Epithelial cell of proximal tubule (primary cell): ENCODE results near the gene ROPN1L. TPM values are rescaled to one million over a fixed set of nuclear protein-coding genes. Genes with fewer than 3 reads are reported as not detected.

Experiments
- DNase-seq: peaks from one replicate; pipeline ENCODE4 v3.0.0-alpha.2; 2011; ENCODE audit warnings: low read depth
- H3K4me3 ChIP-seq: 2 replicates; pipeline ENCODE4 v1.5.1; 2011; ENCODE audit warnings: low read depth, mild to moderate bottlenecking, low read length
- total RNA-seq: library from RNA; depleted of rRNA; stranded (reverse); fragments of >200 nt; gene quantifications from 2 replicates; pipeline ENCODE4 v1.2.3, GENCODE V29; 2015
- TF ChIP-seq, protein P1 (sequence below): conservative IDR thresholded peaks from 2 replicates; pipeline ENCODE4 v1.5.1; 2012; ENCODE audit warnings: low read depth, mild to moderate bottlenecking, low read length

The ROPN1L gene
- total RNA-seq, 1 donor from 2014 or later: not detected

DNA sequence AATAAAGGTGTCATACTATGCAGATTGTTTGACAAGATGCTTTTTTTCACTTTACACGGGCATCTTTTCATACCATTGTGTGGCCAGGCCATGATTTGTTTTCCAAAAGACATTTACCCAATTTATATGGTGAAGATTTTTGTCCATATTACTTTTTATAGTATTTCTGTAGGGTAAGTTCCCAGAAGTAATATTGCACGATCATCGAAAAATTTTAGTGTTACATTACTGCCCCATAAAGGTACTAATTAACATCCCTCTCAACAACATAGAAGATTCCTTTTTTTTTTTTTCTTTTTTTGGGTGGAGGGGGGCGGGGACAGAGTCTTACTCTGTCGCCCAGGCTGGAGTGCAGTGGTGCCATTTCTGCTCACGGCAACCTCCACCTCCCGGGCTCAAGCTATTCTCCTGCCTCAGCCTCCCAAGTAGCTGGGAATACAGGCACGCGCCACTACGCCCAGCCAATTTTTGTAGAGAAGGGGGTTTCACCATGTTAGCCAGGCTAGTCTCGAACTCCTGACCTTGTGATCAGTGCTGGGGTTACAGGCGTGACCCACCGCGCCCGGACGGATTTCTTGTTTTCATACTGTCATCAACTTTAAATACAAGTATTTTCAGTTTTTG, 1.2 kb upstream of the ROPN1L start:
- TF ChIP-seq, protein P1, sequence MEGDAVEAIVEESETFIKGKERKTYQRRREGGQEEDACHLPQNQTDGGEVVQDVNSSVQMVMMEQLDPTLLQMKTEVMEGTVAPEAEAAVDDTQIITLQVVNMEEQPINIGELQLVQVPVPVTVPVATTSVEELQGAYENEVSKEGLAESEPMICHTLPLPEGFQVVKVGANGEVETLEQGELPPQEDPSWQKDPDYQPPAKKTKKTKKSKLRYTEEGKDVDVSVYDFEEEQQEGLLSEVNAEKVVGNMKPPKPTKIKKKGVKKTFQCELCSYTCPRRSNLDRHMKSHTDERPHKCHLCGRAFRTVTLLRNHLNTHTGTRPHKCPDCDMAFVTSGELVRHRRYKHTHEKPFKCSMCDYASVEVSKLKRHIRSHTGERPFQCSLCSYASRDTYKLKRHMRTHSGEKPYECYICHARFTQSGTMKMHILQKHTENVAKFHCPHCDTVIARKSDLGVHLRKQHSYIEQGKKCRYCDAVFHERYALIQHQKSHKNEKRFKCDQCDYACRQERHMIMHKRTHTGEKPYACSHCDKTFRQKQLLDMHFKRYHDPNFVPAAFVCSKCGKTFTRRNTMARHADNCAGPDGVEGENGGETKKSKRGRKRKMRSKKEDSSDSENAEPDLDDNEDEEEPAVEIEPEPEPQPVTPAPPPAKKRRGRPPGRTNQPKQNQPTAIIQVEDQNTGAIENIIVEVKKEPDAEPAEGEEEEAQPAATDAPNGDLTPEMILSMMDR: no peak
- DNase-seq: no peak
- H3K4me3 ChIP-seq: peak overlapping the region; percentile 59

DNA sequence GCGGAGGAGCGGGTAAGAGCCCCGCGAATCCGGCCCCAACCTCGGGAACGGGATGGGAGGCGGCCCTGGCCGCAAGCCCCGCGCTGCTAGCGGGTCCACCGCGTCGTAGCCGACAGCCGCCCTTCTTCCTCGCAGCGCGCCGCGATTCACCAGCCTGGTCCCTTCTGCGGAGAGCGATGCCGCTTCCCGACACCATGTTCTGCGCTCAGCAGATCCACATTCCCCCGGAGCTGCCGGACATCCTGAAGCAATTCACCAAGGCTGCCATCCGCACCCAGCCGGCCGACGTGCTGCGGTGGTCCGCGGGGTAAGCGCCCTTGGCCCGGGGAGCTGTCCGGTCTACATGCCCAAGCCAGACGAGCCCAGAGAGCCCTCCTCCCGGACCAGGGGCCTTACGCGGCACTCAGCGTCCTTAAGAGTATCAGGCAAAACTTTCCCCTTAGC, 335 bp downstream of the ROPN1L start:
- DNase-seq: no peak

DNA sequence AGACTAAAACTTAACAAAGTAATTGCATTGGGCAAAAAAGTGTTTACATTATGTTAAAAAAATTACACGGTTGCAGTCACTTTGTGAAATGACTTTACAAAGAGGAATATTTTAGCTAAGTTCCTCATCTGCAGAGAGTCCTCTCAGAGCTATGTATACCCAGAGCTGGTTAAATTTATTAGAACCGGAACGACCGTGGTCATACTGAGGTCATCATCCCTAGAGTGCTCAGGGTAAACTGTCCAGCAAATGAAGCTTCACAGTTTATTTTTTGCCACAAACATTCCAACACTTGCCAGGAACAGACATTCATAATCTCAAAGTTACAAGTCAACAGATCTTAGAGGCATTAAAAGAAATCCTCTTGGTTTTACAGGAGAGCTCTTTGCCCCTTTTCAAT, 897 bp downstream of the ROPN1L start:
- peak overlapping the region; percentile 59 for H3K4me3 ChIP-seq
- no peak for DNase-seq
- TF ChIP-seq, protein P1: no peak

More for the DNA sequence above, 335 bp downstream of the ROPN1L start:
- TF ChIP-seq, protein P1: no peak
- H3K4me3 ChIP-seq: peak overlapping the region; percentile 59

DNA sequence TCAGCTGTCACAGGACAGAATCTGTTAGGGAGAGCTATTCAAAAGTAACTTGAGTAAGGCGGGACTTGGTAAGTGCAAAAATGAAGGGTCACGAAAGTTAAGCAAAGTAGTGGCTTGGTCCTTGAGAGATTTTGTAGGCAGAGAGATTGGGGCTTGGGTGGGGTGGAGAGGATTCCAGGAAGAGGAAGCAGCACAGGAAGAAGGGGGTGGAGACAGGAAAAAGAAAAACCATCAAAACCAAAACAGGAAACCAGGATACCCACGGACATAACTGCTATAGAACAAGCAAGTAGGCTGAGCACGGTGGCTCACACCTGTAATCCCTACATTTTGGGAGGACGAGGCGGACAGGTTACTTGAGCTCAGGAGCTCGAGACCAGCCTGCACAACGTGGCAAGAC, 3.7 kb downstream of the ROPN1L start:
- no peak overlapping the region for H3K4me3 ChIP-seq
- TF ChIP-seq, protein P1: no peak
- no peak for DNase-seq

DNA sequence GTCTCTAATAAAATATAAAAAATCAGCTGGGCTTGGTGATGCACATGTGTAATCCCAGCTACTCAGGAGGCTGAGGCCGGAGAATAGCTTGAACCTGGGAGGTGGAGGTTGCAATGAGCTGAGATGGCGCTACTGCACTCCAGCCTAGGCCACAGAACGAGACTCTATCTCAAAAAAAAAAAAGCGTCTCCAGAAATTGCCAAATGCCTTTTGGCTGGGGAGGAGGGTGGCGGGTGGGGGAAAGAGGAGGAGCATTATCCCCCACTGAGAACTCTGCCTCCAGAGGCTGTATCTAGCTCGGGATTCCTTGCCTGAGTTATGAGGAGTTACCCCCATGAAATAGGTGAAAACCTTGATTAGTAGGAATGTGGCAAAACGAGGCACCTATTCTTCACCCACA, 4.8 kb downstream of the ROPN1L start:
- DNase-seq: no peak
- TF ChIP-seq, protein P1: no peak
- H3K4me3 ChIP-seq: no peak overlapping the region

DNA sequence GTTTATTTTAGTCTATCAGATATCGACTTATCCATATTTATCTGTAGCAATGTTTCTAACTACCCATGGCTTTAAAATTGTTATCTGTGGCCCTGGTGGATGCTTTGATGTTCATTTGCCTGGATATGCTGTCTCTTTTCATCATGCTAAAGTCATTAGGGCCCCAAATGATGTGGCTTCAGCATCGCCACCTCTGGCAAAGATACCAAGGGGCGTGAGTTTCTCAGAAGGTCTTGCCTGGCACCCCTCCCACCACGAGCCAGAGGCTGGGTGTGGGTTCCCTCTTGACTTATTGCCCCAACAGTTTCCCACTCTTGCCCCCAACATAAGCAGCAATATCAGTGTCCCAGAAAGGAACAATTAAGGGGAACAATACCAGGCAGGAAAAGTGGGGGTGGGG, 5.4 kb downstream of the ROPN1L start:
- no peak overlapping the region for H3K4me3 ChIP-seq
- no peak for DNase-seq
- TF ChIP-seq, protein P1: no peak

DNA sequence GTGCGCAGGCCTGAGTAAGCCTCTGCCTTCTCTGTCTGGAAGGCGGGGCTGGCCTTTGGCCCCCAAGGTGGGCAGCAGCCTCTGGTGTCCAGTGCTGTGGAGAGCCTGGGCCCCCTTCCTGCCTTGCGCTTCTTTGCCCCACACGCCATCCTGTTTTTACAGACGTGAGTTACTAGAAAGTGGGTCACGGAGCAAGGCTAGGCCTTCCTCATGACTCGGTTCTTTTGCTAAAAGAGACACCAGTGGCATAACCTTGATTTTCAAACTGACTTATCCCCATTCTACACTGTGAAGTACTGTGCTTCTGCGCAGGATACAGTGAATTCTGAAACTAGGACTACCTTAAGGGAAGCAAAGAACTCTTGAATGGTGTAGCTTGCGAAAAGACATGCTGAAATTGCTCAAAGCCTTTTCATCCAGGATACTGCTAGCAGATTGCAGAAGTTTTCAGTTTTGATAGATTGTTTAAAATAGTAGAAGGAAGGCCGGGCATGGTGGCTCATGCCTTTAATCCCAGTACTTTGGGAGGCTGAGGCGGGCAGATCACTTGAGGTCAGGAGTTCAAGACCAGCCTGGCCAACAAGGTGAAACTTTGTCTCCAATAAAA, 7.2 kb downstream of the ROPN1L start:
- no peak for DNase-seq
- TF ChIP-seq, protein P1: no peak

More for the DNA sequence above, 7.2 kb downstream of the ROPN1L start:
- H3K4me3 ChIP-seq: no peak overlapping the region
